ENCODE results near the gene COL20A1.
"Not testable (repeated sequence)": the region's sequence is repeated elsewhere in the genome, so short reads cannot be mapped to it uniquely, and the experiment has no call there.

Gene COL20A1

DNA sequence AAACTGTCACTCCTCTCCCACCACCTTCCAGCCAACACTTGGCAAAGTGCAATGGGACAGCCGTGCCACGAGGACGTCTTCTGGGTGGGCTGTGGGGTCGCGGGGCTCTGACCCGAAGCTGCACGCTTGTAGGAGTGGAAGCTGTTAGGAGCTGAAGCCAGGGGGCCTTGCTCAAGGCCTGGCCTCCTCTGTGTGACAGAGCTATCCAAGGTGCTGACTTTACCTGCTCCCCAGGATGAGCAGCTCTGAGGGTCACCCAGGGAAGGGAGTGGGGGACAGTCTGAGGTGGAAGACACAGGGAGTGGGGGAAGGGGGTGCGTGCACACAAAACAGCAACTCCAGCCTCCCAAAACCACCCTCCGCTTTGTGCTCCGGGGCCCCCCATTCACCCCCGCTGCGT is 85.6 kb downstream of the COL20A1 start:
- ChIA-PET POLR2A (no interaction called here), CTCF (interaction anchor here (1.0 to 3.1 kb wide), 6 partner anchors 11 to 155 kb away, joined by 3 to 30 read pairs (median 4); no protein-coding TSS in a partner anchor)
- no peak for DNase-seq (ENCODE audit: low read depth, low spot score)
- TF ChIP-seq, protein P1, sequence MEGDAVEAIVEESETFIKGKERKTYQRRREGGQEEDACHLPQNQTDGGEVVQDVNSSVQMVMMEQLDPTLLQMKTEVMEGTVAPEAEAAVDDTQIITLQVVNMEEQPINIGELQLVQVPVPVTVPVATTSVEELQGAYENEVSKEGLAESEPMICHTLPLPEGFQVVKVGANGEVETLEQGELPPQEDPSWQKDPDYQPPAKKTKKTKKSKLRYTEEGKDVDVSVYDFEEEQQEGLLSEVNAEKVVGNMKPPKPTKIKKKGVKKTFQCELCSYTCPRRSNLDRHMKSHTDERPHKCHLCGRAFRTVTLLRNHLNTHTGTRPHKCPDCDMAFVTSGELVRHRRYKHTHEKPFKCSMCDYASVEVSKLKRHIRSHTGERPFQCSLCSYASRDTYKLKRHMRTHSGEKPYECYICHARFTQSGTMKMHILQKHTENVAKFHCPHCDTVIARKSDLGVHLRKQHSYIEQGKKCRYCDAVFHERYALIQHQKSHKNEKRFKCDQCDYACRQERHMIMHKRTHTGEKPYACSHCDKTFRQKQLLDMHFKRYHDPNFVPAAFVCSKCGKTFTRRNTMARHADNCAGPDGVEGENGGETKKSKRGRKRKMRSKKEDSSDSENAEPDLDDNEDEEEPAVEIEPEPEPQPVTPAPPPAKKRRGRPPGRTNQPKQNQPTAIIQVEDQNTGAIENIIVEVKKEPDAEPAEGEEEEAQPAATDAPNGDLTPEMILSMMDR (IDR thresholded peaks at IDR 0.05; ENCODE audit: insufficient read depth, low read length, missing control alignments): no peak
- no peak overlapping the region for H3K4me3 ChIP-seq (ENCODE audit: low read depth, low read length)

DNA sequence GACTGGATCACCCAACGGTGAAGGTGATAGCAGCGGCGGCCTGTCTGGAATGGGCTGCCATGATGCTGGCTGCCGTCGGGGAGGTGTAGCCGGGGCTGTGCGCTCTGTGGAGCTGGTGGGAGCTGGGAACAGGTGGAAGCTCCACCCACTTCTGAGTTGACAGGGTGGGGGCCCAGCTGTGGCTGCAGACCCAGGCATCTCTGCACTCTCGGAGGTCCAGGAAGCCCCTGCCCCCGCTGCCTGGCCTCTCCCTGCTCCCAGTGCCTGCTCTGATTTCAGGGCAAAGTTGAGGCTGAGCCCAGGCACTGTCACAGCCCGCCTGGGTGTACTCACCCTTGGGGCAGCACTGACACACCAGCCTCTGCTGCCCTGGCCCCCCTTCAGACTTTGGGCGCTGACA is 86.3 kb downstream of the COL20A1 start:
- TF ChIP-seq, protein P1 (IDR thresholded peaks at IDR 0.05; ENCODE audit: insufficient read depth, low read length, missing control alignments): no peak
- CTCF ChIA-PET: interaction anchor here (3.1 kb wide), 2 partner anchors 70 to 156 kb away, joined by 21 to 30 read pairs; no protein-coding TSS in a partner anchor
- POLR2A ChIA-PET: no interaction called here
- no peak for DNase-seq (ENCODE audit: low read depth, low spot score)
- H3K4me3 ChIP-seq (ENCODE audit: low read depth, low read length): no peak overlapping the region

DNA sequence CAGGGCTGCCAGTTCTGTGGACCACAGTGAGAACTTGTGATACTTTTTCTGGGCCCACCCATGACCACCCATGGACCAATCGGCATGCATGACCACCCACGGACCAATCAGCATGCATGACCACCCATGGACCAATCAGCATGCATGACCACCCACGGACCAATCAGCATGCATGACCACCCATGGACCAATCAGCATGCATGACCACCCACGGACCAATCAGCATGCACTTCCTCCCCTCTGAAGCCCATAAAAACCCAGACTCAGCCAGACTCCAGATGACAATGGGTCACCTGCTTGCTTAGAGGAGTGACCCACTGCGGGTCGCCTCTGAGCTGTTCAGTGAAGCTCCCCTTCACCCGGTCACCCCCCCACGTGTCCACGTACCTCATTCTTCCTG is 86.9 kb downstream of the COL20A1 start:
- DNase-seq (ENCODE audit: low read depth, low spot score); POLR2A ChIA-PET: not testable (repeated sequence)

DNA sequence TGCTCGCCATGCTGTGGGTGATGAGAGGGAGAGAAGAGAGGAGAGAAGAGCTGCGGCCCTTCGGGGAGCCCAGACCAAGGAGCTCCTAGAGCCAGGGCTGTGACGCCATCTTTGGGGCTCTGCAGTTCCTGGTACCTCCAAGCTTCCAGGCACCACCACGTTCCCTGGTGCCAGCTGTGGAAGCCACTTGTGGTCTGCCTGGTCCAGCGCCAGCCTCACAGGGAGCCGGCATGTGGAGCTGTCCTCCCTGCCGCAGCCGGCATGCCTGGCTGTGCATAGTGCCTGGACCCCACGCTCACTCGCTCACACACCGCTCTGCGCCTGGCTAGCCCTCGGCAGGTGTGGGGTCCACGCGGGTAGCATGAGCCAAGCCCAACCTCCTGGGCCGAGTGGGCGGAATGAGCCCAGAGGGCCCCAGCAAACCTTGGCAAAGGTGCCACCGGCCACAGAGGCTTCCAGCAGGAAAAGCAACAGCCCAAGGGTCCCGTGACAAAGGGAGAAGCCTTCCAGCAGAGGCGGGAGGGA is 87.4 kb downstream of the COL20A1 start:
- no peak for DNase-seq (ENCODE audit: low read depth, low spot score)
- TF ChIP-seq, protein P1 (IDR thresholded peaks at IDR 0.05; ENCODE audit: insufficient read depth, low read length, missing control alignments): no peak
- no peak overlapping the region for H3K4me3 ChIP-seq (ENCODE audit: low read depth, low read length)
- CTCF ChIA-PET: interaction anchor here (0.7 to 4.8 kb wide), 10 partner anchors 10 to 325 kb away, joined by 3 to 79 read pairs (median 7); no protein-coding TSS in a partner anchor
- POLR2A ChIA-PET: no interaction called here

More for the DNA sequence above, 86.9 kb downstream of the COL20A1 start:
- CTCF ChIA-PET: interaction anchor here (1.0 to 4.8 kb wide), 6 partner anchors 11 to 324 kb away, joined by 3 to 79 read pairs (median 9); no protein-coding TSS in a partner anchor
- H3K4me3 ChIP-seq (ENCODE audit: low read depth, low read length): not testable (repeated sequence)

DNA sequence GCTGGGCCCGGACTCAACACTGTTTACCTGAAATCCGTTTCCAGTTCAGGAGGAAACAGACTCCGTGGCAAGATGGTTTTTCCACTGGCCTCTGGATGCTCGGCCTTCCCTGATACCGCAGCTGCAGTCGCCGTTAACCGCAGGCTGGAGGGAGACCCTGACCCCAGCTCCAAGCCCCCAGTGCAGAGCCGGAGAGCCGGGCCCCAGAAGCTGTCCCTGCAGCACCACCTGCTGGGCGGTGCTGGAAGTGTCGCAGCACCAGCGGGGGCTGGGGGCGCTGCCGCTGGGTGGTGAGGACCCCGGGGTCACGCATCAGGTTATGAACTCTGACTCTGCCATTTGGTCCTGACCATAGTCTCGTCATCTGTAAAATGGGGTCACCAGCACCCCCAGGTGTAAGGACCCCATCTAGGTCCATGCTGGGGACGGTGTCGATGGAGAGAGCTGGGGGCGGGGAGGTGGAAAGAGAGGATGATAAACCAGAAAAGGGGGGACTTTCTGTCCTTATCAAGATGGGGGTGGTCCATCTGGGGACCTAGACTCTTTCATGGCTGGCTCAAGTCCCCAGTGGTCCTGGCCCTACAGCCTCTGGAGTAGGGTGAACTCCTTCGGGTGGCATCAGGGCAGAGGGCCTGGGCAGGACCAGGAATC is 88.9 kb downstream of the COL20A1 start:
- POLR2A ChIA-PET: no interaction called here
- H3K4me3 ChIP-seq (ENCODE audit: low read depth, low read length): no peak overlapping the region
- CTCF ChIA-PET: interaction anchor here (0.6 to 4.8 kb wide), 20 partner anchors 9 to 326 kb away, joined by 3 to 79 read pairs (median 4); no protein-coding TSS in a partner anchor
- TF ChIP-seq, protein P1 (IDR thresholded peaks at IDR 0.05; ENCODE audit: insufficient read depth, low read length, missing control alignments): peak; percentile 94
- no peak for DNase-seq (ENCODE audit: low read depth, low spot score)

DNA sequence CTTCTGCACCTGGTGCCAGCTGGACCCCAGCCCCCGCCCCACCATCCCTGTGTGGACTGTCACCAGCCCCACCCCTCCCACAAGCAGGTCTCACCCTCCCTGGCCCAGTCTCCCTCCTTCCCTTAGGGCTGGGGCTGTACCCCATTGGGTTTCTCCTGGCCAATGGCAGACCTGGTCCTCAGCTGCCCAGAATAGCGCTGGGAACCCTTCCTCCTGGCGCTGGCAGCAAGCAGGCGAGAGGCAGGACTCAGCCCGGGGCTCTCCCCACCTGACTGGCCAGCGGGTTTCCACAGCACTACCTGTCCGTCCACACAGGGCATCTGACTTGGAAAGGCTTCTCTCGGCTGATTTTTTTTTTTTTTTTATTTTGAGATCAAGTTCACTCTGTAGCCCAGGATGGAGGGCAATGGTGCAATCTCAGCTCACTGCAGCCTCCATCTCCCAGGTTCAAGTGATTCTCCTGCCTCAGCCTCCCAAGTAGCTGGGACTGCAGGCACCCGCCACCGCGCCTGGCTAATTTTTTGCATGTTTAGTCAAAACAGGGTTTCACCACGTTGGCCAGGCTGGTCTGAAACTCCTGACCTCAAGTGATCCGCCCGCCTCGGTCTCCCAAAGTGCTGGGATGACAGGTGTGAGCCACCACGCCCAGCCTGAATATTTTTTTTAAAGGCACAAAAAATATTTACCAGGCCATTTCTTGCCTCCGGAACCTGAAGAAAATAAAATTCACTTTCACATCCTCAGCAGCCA is 89.7 kb downstream of the COL20A1 start:
- no peak for DNase-seq (ENCODE audit: low read depth, low spot score)
- H3K4me3 ChIP-seq (ENCODE audit: low read depth, low read length): no peak overlapping the region
- ChIA-PET CTCF (interaction anchor here (0.7 to 4.8 kb wide), 10 partner anchors 12 to 159 kb away, joined by 3 to 79 read pairs (median 4); no protein-coding TSS in a partner anchor), POLR2A (no interaction called here)
- TF ChIP-seq, protein P1 (IDR thresholded peaks at IDR 0.05; ENCODE audit: insufficient read depth, low read length, missing control alignments): no peak
